ENCODE measurements around the gene VPS39. TPM values are rescaled to one million over a fixed set of nuclear protein-coding genes. Genes with fewer than 3 reads are reported as not detected.

Gene VPS39
- total and polyA plus RNA-seq, 2 of the 13 experiments (the other 11 are each of a cell fraction or from before 2014, with no cell fraction given) = 22.9 to 32.0 TPM

- ChIA-PET POLR2A (no interaction called here), CTCF (ENCODE audit: low intra/inter-chr PET ratio, low total read pairs) (interaction anchor here (1.2 kb wide), 1 partner anchor 144 kb away, joined by 5 read pairs; no protein-coding TSS in a partner anchor)
- BruUV-seq (replicated peaks) = no TSS peak
- H3K4me3 ChIP-seq (replicated peaks in 1 of 3; ENCODE audit: insufficient read depth in 1 of 3, low read depth in 2 of 3, low read length in 3 of 3) = no peak overlapping the region
- peak; percentile 52 for DNase-seq (ENCODE audit: low spot score)
- 53% methylated on average over 11 of the region's 11 CpGs for WGBS (ENCODE audit: low lambda C conversion rate)
- FAIRE-seq = peak; percentile 42
- intact Hi-C loops (cut with micrococcal nuclease; ENCODE audit: unreplicated experiment) = no loop called here
- H3K9ac ChIP-seq (ENCODE audit: insufficient read depth, low read depth, low read length) = no peak overlapping the region
- peaks cover 14% of the 10 kb centered on the region for H3K9me3 ChIP-seq (ENCODE audit: low read length)
- no peaks in the 10 kb centered on the region for H3K36me3 ChIP-seq (replicated peaks in 1 of 2; ENCODE audit: control insufficient read depth in 1 of 2, insufficient read depth in 2 of 2, low read length in 2 of 2)
- in situ Hi-C loops (cut with HindIII; ENCODE audit: extremely low pct_ligation_motif_present, low pct_unique_long_range_greater_than_20kb) = loop anchor here (5.0 kb wide), 1 partner anchor 42 kb away; the partner anchor contains the start of gene PLA2G4D
- peak; percentile 75 for ATAC-seq
- H3K27me3 ChIP-seq (ENCODE audit: control insufficient read depth in 1 of 2, insufficient read depth in 2 of 2, low read length in 2 of 2) = 0 out of 5 replicates have a peak, but pooled peaks cover 2 to 7% of the 10 kb centered on the region in 2 experiments
- no peaks in the 10 kb centered on the region for H4K20me1 ChIP-seq (ENCODE audit: insufficient read depth, low read length)
- H3K4me2 ChIP-seq (ENCODE audit: low read depth, low read length) = no peak overlapping the region
- no peaks in the 10 kb centered on the region for H3K79me2 ChIP-seq (ENCODE audit: insufficient read depth, low read length)
- H3K4me1 ChIP-seq (ENCODE audit: insufficient read depth, low read length) = peaks cover 53% of the 10 kb centered on the region
- no peak overlapping the region for H3K27ac ChIP-seq (ENCODE audit: extremely low read length, insufficient read depth, low read length)
- no peak overlapping the region for H2AFZ ChIP-seq (ENCODE audit: low read length)
- TF ChIP-seq ZNF614 (CRISPR knock-in tag; IDR thresholded peaks at IDR 0.05; ENCODE audit: borderline replicate concordance) = no peak
- TF ChIP-seq CTCF (CRISPR knock-in tag; IDR thresholded peaks at IDR 0.05) = peak; percentile 92
- TF ChIP-seq, protein P1, sequence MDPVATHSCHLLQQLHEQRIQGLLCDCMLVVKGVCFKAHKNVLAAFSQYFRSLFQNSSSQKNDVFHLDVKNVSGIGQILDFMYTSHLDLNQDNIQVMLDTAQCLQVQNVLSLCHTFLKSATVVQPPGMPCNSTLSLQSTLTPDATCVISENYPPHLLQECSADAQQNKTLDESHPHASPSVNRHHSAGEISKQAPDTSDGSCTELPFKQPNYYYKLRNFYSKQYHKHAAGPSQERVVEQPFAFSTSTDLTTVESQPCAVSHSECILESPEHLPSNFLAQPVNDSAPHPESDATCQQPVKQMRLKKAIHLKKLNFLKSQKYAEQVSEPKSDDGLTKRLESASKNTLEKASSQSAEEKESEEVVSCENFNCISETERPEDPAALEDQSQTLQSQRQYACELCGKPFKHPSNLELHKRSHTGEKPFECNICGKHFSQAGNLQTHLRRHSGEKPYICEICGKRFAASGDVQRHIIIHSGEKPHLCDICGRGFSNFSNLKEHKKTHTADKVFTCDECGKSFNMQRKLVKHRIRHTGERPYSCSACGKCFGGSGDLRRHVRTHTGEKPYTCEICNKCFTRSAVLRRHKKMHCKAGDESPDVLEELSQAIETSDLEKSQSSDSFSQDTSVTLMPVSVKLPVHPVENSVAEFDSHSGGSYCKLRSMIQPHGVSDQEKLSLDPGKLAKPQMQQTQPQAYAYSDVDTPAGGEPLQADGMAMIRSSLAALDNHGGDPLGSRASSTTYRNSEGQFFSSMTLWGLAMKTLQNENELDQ (CRISPR knock-in tag; IDR thresholded peaks at IDR 0.05; ENCODE audit: borderline replicate concordance) = no peak
- TF ChIP-seq ZNF333 (CRISPR knock-in tag; IDR thresholded peaks at IDR 0.05; ENCODE audit: borderline replicate concordance) = no peak
- no peak for TF ChIP-seq POLR2A (IDR thresholded peaks at IDR 0.05; ENCODE audit: insufficient read depth in 1 of 2, low read depth in 2 of 2, low read length in 2 of 2)
- peak; percentile 43; the same call in 1 of the 2 replicates for TF ChIP-seq KDM2A (CRISPR knock-in tag; IDR thresholded peaks at IDR 0.05; ENCODE audit: borderline replicate concordance, low read depth)
- TF ChIP-seq, protein P2, sequence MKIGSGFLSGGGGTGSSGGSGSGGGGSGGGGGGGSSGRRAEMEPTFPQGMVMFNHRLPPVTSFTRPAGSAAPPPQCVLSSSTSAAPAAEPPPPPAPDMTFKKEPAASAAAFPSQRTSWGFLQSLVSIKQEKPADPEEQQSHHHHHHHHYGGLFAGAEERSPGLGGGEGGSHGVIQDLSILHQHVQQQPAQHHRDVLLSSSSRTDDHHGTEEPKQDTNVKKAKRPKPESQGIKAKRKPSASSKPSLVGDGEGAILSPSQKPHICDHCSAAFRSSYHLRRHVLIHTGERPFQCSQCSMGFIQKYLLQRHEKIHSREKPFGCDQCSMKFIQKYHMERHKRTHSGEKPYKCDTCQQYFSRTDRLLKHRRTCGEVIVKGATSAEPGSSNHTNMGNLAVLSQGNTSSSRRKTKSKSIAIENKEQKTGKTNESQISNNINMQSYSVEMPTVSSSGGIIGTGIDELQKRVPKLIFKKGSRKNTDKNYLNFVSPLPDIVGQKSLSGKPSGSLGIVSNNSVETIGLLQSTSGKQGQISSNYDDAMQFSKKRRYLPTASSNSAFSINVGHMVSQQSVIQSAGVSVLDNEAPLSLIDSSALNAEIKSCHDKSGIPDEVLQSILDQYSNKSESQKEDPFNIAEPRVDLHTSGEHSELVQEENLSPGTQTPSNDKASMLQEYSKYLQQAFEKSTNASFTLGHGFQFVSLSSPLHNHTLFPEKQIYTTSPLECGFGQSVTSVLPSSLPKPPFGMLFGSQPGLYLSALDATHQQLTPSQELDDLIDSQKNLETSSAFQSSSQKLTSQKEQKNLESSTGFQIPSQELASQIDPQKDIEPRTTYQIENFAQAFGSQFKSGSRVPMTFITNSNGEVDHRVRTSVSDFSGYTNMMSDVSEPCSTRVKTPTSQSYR (CRISPR knock-in tag; IDR thresholded peaks at IDR 0.05; ENCODE audit: borderline replicate concordance) = no peak
- TF ChIP-seq, protein P3, sequence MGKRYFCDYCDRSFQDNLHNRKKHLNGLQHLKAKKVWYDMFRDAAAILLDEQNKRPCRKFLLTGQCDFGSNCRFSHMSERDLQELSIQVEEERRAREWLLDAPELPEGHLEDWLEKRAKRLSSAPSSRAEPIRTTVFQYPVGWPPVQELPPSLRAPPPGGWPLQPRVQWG (CRISPR knock-in tag; IDR thresholded peaks at IDR 0.05; ENCODE audit: borderline replicate concordance, low read depth) = no peak
- peak; percentile 54; the same call in 1 of the 2 replicates for TF ChIP-seq ZNF263 (CRISPR knock-in tag; IDR thresholded peaks at IDR 0.05)
- TF ChIP-seq MIXL1 (CRISPR knock-in tag; IDR thresholded peaks at IDR 0.05) = 0 out of 2 replicates have a peak, but pooled peaks have one; percentile 58
- peak; percentile 52 for TF ChIP-seq TEAD3 (CRISPR knock-in tag; optimal IDR thresholded peaks at IDR 0.05; ENCODE audit: borderline replicate concordance)
- TF ChIP-seq, protein P4, sequence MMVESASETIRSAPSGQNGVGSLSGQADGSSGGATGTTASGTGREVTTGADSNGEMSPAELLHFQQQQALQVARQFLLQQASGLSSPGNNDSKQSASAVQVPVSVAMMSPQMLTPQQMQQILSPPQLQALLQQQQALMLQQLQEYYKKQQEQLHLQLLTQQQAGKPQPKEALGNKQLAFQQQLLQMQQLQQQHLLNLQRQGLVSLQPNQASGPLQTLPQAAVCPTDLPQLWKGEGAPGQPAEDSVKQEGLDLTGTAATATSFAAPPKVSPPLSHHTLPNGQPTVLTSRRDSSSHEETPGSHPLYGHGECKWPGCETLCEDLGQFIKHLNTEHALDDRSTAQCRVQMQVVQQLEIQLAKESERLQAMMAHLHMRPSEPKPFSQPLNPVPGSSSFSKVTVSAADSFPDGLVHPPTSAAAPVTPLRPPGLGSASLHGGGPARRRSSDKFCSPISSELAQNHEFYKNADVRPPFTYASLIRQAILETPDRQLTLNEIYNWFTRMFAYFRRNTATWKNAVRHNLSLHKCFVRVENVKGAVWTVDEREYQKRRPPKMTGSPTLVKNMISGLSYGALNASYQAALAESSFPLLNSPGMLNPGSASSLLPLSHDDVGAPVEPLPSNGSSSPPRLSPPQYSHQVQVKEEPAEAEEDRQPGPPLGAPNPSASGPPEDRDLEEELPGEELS (CRISPR knock-in tag; IDR thresholded peaks at IDR 0.05) = peak; percentile 20; the same call in 1 of the 2 replicates
- peak; percentile 35; the same call in 1 of the 2 replicates for TF ChIP-seq ADNP (CRISPR knock-in tag; IDR thresholded peaks at IDR 0.05)
- TF ChIP-seq FOSL2 (CRISPR knock-in tag; IDR thresholded peaks at IDR 0.05) = peak; percentile 35; the same call in 1 of the 2 replicates
- no peak for TF ChIP-seq ISX (CRISPR knock-in tag; conservative IDR thresholded peaks at IDR 0.05)
These were observed 74.1 kb downstream of the VPS39 start for GRCh38 chr15:42133886-42134502.

Measured in HepG2 (cell line).